Neuronal stem cell (in vitro differentiated cells): ENCODE measurements around the gene HOXA1.
A peak's percentile ranks its signal among the peaks of the same experiment; 100 is the strongest.

Source experiments
- DNase-seq: peaks from one replicate; pipeline ENCODE4 v3.0.0-alpha.2; 2013; ENCODE audit warnings: low spot score
- H2AFZ ChIP-seq: one replicate; pipeline ENCODE4 v1.6.1; 2013; ENCODE audit warnings: mild to moderate bottlenecking, low read length, inconsistent platforms
- H2AK5ac ChIP-seq: 2 replicates; pipeline ENCODE4 v1.6.1; 2013; ENCODE audit warnings: low read depth, mild to moderate bottlenecking, inconsistent platforms, low read length, moderate library complexity, mixed read lengths
- H2BK120ac ChIP-seq: 2 replicates; pipeline ENCODE4 v1.6.1; 2013; ENCODE audit warnings: low read depth, mild to moderate bottlenecking, inconsistent platforms, low read length, moderate library complexity, mixed read lengths
- H2BK12ac ChIP-seq: one replicate; pipeline ENCODE4 v1.6.1; 2013; ENCODE audit warnings: low read length, inconsistent platforms
- H2BK15ac ChIP-seq: 2 replicates; pipeline ENCODE4 v1.6.1; 2013; ENCODE audit warnings: mild to moderate bottlenecking, low read length, inconsistent platforms, mixed read lengths
- H2BK5ac ChIP-seq: one replicate; pipeline ENCODE4 v1.6.1; 2013; ENCODE audit warnings: inconsistent platforms, mild to moderate bottlenecking, low read length, moderate library complexity
- H3K14ac ChIP-seq: one replicate; pipeline ENCODE4 v1.6.1; 2013; ENCODE audit warnings: low read length, inconsistent platforms
- H3K18ac ChIP-seq: 2 replicates; pipeline ENCODE4 v1.6.1; 2013; ENCODE audit warnings: low read length, inconsistent platforms
- H3K23ac ChIP-seq: 2 replicates; pipeline ENCODE4 v1.6.1; 2013; ENCODE audit warnings: low read depth, mild to moderate bottlenecking, mixed read lengths, low read length, inconsistent platforms; ENCODE audit not compliant: poor library complexity
- H3K27ac ChIP-seq: replicated peaks from 3 replicates; pipeline ENCODE4 v1.5.1; 2013; ENCODE audit warnings: low read length, inconsistent platforms
- H3K27me3 ChIP-seq, 3 experiments: 2 replicates each; pipeline ENCODE4 v1.6.1; 2013; ENCODE audit warnings: low read length in 3 of 3, mild to moderate bottlenecking in 2 of 3, inconsistent platforms in 1 of 3, low read depth in 1 of 3, mixed read lengths in 1 of 3, moderate library complexity in 1 of 3; ENCODE audit not compliant: control insufficient read depth in 3 of 3, insufficient read depth in 3 of 3
- H3K36me3 ChIP-seq, 2 donors: replicated peaks in 1 of 2; 2 replicates each; pipeline ENCODE4 v1.6.1; 2013; ENCODE audit warnings: low read length in 2 of 2; ENCODE audit not compliant: control insufficient read depth in 2 of 2, insufficient read depth in 2 of 2
- H3K4ac ChIP-seq: 2 replicates; pipeline ENCODE4 v1.6.1; 2013; ENCODE audit warnings: inconsistent platforms, mild to moderate bottlenecking, low read length, moderate library complexity
- H3K4me1 ChIP-seq, 2 donors: 1 replicate in 1 of 2; 2 replicates in 1 of 2; pipeline ENCODE4 v1.6.1; 2013; ENCODE audit warnings: low read length in 2 of 2, low read depth in 1 of 2; ENCODE audit not compliant: control insufficient read depth in 2 of 2, insufficient read depth in 1 of 2
- H3K4me2 ChIP-seq: one replicate; pipeline ENCODE4 v1.6.1; 2013; ENCODE audit warnings: mild to moderate bottlenecking, low read length, inconsistent platforms; ENCODE audit not compliant: insufficient read depth, poor library complexity, severe bottlenecking
- H3K4me3 ChIP-seq, 2 donors: 2 replicates each; pipeline ENCODE4 v1.5.1; 2013; ENCODE audit warnings: low read length in 2 of 2, mild to moderate bottlenecking in 2 of 2, inconsistent platforms in 1 of 2, moderate library complexity in 1 of 2
- H3K79me1 ChIP-seq: one replicate; pipeline ENCODE4 v1.6.1; 2013; ENCODE audit warnings: low read depth, mild to moderate bottlenecking, inconsistent platforms, low read length, moderate library complexity
- H3K9ac ChIP-seq: one replicate; pipeline ENCODE4 v1.6.1; 2013; ENCODE audit warnings: mild to moderate bottlenecking, low read depth, low read length, inconsistent platforms; ENCODE audit not compliant: poor library complexity
- H3K9me3 ChIP-seq, 2 donors: replicated peaks in 1 of 2; 2 replicates each; pipeline versions ENCODE3 to v1.6.1; 2013; ENCODE audit warnings: low read length in 2 of 2, mild to moderate bottlenecking in 2 of 2, inconsistent platforms in 1 of 2, low read depth in 1 of 2, mixed read lengths in 1 of 2, moderate library complexity in 1 of 2; ENCODE audit not compliant: control insufficient read depth in 2 of 2, insufficient read depth in 1 of 2
- H4K8ac ChIP-seq: one replicate; pipeline ENCODE4 v1.6.1; 2013; ENCODE audit warnings: low read depth, mild to moderate bottlenecking, inconsistent platforms, low read length, moderate library complexity
- H4K91ac ChIP-seq: one replicate; pipeline ENCODE4 v1.6.1; 2013; ENCODE audit warnings: low read length, low read depth, mild to moderate bottlenecking, inconsistent platforms; ENCODE audit not compliant: poor library complexity
- WGBS, 2 donors: extraction: QIAGEN DNeasy Blood & Tissue Kit; methylation state at CpG; one replicate each; pipeline ENCODE4 v1.1.7; 2013; ENCODE audit warnings: missing lambda C conversion rate in 2 of 2, mixed read lengths in 1 of 2; ENCODE audit not compliant: insufficient read length in 2 of 2, insufficient replicate concordance in 1 of 2; ENCODE audit errors: extremely low coverage in 2 of 2; 5-methylcytosine and 5-hydroxymethylcytosine counted together

HOXA1 gene

GRCh38 chr7:27111751-27112277 is 16.0 kb upstream of the HOXA1 start:
- no peak overlapping the region for H2AK5ac ChIP-seq
- H3K4me2 ChIP-seq = no peak overlapping the region
- H3K9ac ChIP-seq = no peak overlapping the region
- H3K4me1 ChIP-seq = no peaks in the 10 kb centered on the region
- H3K27ac ChIP-seq = no peak overlapping the region
- H3K9me3 ChIP-seq = peaks cover 3 to 4% of the 10 kb centered on the region in 2 donors
- WGBS, 2 donors = no CpG with 5 or more reads among the region's 4 CpGs
- no peak overlapping the region for H3K18ac ChIP-seq
- no peak overlapping the region for H3K14ac ChIP-seq
- no peak overlapping the region for H3K4ac ChIP-seq
- H3K23ac ChIP-seq = no peak overlapping the region
- H3K4me3 ChIP-seq = no peak overlapping the region
- H3K36me3 ChIP-seq = no peaks in the 10 kb centered on the region
- H4K8ac ChIP-seq = no peak overlapping the region
- H3K79me1 ChIP-seq = no peaks in the 10 kb centered on the region
- no peak overlapping the region for H2BK15ac ChIP-seq
- H4K91ac ChIP-seq = no peak overlapping the region
- no peak overlapping the region for H2BK120ac ChIP-seq
- H3K27me3 ChIP-seq = peaks cover 63 to 95% (median 88%) of the 10 kb centered on the region in 3 experiments
- H2AFZ ChIP-seq = no peak overlapping the region
- no peak overlapping the region for H2BK12ac ChIP-seq
- no peak for DNase-seq
- no peak overlapping the region for H2BK5ac ChIP-seq

DNA sequence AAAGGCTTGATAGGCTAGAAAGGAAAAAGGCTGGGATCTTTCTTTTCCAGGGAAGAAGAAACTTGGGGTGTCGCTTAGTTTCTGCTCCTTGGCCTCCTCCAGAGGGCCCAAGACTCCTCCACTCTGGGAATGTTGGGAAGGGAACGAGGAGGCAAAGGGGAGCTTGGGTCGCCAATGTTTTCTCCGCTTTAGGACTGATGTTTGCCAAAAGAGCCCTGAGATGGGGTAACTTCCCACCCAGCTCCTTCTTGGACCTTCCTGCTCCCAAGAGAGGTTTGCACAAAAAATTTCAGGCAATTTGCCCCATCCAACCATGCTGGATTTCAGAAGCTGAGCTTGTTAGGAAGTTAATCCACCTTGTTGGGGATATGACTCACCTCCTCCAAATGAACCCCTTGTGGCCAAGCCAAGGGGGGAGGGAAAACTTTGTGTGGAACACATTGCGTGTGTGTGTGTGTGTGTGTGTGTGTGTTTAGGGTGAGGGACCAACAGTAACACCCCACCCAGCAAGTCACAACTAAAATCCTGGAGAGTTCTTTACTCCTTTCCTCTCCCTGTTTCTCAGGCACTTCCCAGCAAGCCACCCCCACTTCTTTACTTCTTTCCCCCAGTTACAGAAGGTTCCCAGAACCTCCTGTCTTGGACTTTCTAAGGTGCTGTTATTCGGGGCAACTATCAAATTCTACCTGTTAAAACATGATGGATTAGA is 15.4 kb upstream of the HOXA1 start:
- Histone ChIP-seq H3K27me3 (peaks cover 66 to 95% (median 88%) of the 10 kb centered on the region in 3 experiments), H3K36me3 (no peaks in the 10 kb centered on the region), H4K8ac (no peak overlapping the region), H3K4me1 (no peaks in the 10 kb centered on the region), H3K9me3 (peaks cover 3 to 4% of the 10 kb centered on the region in 2 donors), H3K4me3 (no peak overlapping the region), H2AFZ (no peak overlapping the region), H3K9ac (no peak overlapping the region), H2AK5ac (no peak overlapping the region), H2BK12ac (no peak overlapping the region), H3K79me1 (no peaks in the 10 kb centered on the region), H3K18ac (no peak overlapping the region), H4K91ac (no peak overlapping the region), H2BK15ac (no peak overlapping the region), H3K4me2 (no peak overlapping the region), H3K27ac (no peak overlapping the region), H2BK120ac (no peak overlapping the region), H3K4ac (no peak overlapping the region), H3K23ac (no peak overlapping the region), H3K14ac (no peak overlapping the region), H2BK5ac (no peak overlapping the region)
- DNase-seq = no peak
- WGBS, 2 donors = no CpG with 5 or more reads among the region's 6 CpGs

DNA sequence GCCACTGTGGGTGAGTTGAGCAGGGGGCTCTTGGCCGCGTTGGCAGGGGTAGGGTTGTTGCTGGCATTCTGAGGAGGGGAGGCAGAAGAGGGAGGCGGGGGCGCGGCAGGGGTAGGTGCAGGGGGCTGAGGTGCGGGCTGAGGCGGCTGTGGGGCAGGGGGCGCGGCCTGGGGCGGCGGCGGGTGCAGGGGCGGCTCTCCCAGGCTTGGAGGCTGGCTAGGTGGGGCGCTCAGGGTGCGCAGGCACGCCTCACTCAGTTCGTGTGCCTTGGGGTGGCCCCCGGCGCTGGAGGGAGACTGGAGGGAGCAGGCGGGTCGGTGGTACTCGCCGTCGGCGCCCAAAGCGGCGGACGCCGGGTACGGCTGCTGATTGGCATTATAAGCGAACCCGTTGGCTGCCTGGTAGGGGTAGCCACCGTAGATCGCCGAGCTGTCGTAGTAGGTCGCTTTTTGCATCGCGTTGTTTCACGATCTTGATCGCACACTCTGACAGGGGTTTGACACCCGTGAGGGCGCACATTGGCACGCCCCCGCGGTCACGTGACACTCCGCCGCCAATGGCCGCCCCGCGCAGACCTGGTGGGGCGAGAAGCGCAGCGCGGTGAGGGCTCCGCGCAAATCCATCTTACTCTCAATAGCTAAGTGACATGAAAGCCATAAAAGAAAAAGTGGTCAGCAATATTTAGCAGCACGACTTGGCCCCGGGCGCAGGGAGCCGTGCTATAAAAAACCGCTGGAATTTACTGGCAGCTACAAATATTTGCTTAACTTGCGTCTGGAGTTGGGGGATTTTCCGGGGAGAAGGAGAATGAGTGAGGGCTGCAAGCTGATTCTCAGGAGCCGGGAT is 14.6 kb upstream of the HOXA1 start:
- Histone ChIP-seq H2BK120ac (no peak overlapping the region), H3K9me3 (peaks cover 3 to 4% of the 10 kb centered on the region in 2 donors), H2AFZ (no peak overlapping the region), H3K4me3 (no peak overlapping the region), H3K4me2 (no peak overlapping the region), H3K14ac (no peak overlapping the region), H2BK15ac (no peak overlapping the region), H3K9ac (no peak overlapping the region), H3K27ac (no peak overlapping the region), H3K18ac (no peak overlapping the region), H4K91ac (no peak overlapping the region), H3K23ac (peak overlapping the region; percentile 46), H3K4ac (no peak overlapping the region), H3K27me3 (peaks cover 66 to 95% (median 88%) of the 10 kb centered on the region in 3 experiments), H3K79me1 (no peaks in the 10 kb centered on the region), H4K8ac (no peak overlapping the region), H3K4me1 (no peaks in the 10 kb centered on the region), H2BK12ac (no peak overlapping the region), H3K36me3 (no peaks in the 10 kb centered on the region), H2BK5ac (no peak overlapping the region), H2AK5ac (no peak overlapping the region)
- DNase-seq = no peak
- no CpG with 5 or more reads among the region's 66 CpGs for WGBS, 2 donors
